ENCODE results near the gene STARD10.

STARD10 gene

GRCh38 chr11:72746821-72747220 lies 47.0 kb downstream of the STARD10 start:
- H3K4me3 ChIP-seq = no peak overlapping the region
- H4K20me1 ChIP-seq = peaks cover 39 to 94% (median 79%) of the 10 kb centered on the region in 11 experiments
- H3K9ac ChIP-seq = peak overlapping the region in 5 of 11 experiments; percentile 1 to 39 (median 25); a peak in 5 of 22 replicates
- no peaks in the 10 kb centered on the region for H3K27me3 ChIP-seq
- no peaks in the 10 kb centered on the region for H3K9me3 ChIP-seq (replicated peaks in 1 of 11)
- TF ChIP-seq Cebpa-rat (IDR thresholded peaks at IDR 0.05) = no peak
- peak overlapping the region in 3 of 11 experiments; percentile 10 to 26 (median 21); a peak in 2 of 22 replicates for H3K27ac ChIP-seq
- H3K4me2 ChIP-seq = peak overlapping the region in 6 of 11 experiments; percentile 11 to 43 (median 34); a peak in 9 of 22 replicates
- H3K36me3 ChIP-seq = peaks cover 0 to 24% (median 6%) of the 10 kb centered on the region in 11 experiments; a peak in 9 of 22 replicates
- peaks cover 56 to 92% (median 82%) of the 10 kb centered on the region in 10 experiments for H3K4me1 ChIP-seq

DNA sequence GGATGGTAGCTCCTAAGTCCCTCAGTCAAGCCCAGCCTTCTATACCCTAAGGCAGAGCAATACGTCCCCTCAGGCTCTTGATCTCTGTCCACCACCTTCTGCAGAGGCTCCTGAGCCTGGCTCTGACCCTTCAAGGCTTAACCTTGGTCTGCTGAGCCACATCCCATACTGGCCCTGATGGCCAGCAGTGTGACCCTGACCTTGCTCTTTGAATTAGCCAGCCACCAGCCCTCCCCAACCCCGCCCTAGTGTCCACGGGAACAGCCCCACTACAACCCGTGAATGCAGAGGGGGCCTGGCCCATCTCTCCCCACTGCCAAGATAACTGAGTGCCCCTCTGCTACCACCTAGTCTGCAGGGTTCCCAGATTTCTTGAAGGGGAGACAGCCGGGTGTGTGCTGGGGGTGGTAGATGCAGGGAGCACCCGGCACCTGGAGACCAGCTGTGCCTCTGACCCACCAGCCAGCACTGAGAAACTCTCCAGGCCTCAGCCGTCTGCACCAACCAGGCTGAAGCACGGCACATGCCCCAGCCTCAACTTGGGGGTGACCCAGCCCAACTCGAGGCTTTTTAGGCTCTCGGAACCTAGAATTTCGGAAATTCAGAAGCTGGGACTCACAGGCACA lies 47.8 kb downstream of the STARD10 start:
- peaks cover 47 to 98% (median 84%) of the 10 kb centered on the region in 11 experiments for H4K20me1 ChIP-seq
- peak overlapping the region in 5 of 11 experiments; percentile 10 to 33 (median 30); a peak in 4 of 22 replicates for H3K9ac ChIP-seq
- H3K4me3 ChIP-seq = no peak overlapping the region
- H3K27me3 ChIP-seq = no peaks in the 10 kb centered on the region
- H3K4me2 ChIP-seq = peak overlapping the region in 9 of 11 experiments; percentile 4 to 80 (median 53); a peak in 12 of 22 replicates
- peaks cover 56 to 96% (median 85%) of the 10 kb centered on the region in 10 experiments for H3K4me1 ChIP-seq
- H3K36me3 ChIP-seq = peaks cover 0 to 24% (median 6%) of the 10 kb centered on the region in 11 experiments; a peak in 9 of 22 replicates
- H3K9me3 ChIP-seq (replicated peaks in 1 of 11) = no peaks in the 10 kb centered on the region
- H3K27ac ChIP-seq = 0 out of 22 replicates have a peak overlapping the region, but pooled peaks of 1 of the 11 experiments have one; percentile 22
- TF ChIP-seq Cebpa-rat (IDR thresholded peaks at IDR 0.05) = no peak

- Histone ChIP-seq H3K4me2 (peak overlapping the region in 9 of 11 experiments; percentile 4 to 80 (median 53); a peak in 14 of 22 replicates), H3K9ac (peak overlapping the region in 6 of 11 experiments; percentile 10 to 33 (median 27); a peak in 4 of 22 replicates), H3K27ac (0 out of 22 replicates have a peak overlapping the region, but pooled peaks of 1 of the 11 experiments have one; percentile 22)
Measured at GRCh38 chr11:72745511-72745910, 48.3 kb downstream of the STARD10 start.

DNA sequence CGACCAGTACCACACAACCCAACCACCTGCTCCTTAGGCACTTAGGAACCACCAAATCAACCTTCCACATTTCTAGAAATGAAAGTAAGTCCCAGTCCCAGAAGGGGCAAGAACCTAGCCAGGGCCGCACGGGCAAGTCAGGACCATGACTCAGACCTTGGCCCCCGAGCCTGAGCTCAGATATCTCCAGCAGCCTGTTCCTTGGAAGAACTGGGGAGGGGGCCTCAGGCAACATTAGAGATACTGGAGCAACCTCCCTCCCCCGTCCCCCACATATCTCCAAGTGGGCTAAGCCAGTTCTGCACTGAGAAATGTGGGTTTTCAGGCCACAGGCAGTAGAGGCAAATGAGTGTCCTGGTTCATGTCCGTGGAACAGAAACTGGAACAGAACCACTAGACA lies 49.4 kb downstream of the STARD10 start:
- Histone ChIP-seq H3K36me3 (peaks cover 0 to 24% (median 6%) of the 10 kb centered on the region in 11 experiments; a peak in 9 of 22 replicates), H3K4me2 (peak overlapping the region; percentile 49 to 100 (median 68)), H4K20me1 (peaks cover 51 to 91% (median 83%) of the 10 kb centered on the region in 11 experiments), H3K9ac (peak overlapping the region in 5 of 11 experiments; percentile 1 to 44 (median 40); a peak in 3 of 22 replicates), H3K4me3 (no peak overlapping the region), H3K9me3 (replicated peaks in 1 of 11) (no peaks in the 10 kb centered on the region), H3K4me1 (peaks cover 60 to 96% (median 85%) of the 10 kb centered on the region in 10 experiments), H3K27ac (peak overlapping the region in 6 of 11 experiments; percentile 14 to 59 (median 38); a peak in 9 of 22 replicates), H3K27me3 (no peaks in the 10 kb centered on the region)
- no peak for TF ChIP-seq Cebpa-rat (IDR thresholded peaks at IDR 0.05)

More at GRCh38 chr11:72745511-72745910, 48.3 kb downstream of the STARD10 start:
- peaks cover 0 to 24% (median 6%) of the 10 kb centered on the region in 11 experiments; a peak in 9 of 22 replicates for H3K36me3 ChIP-seq
- no peak for TF ChIP-seq Cebpa-rat (IDR thresholded peaks at IDR 0.05)
- no peak overlapping the region for H3K4me3 ChIP-seq
- no peaks in the 10 kb centered on the region for H3K9me3 ChIP-seq (replicated peaks in 1 of 11)
- H4K20me1 ChIP-seq = peaks cover 45 to 94% (median 86%) of the 10 kb centered on the region in 11 experiments
- no peaks in the 10 kb centered on the region for H3K27me3 ChIP-seq
- peaks cover 56 to 96% (median 85%) of the 10 kb centered on the region in 10 experiments for H3K4me1 ChIP-seq

GRCh38 chr11:72743321-72744221 lies 50.3 kb downstream of the STARD10 start:
- H3K27me3 ChIP-seq = no peaks in the 10 kb centered on the region
- peak overlapping the region; percentile 49 to 100 (median 68) for H3K4me2 ChIP-seq
- peaks cover 0 to 20% (median 2%) of the 10 kb centered on the region in 11 experiments; a peak in 9 of 22 replicates for H3K36me3 ChIP-seq
- H3K4me3 ChIP-seq = no peak overlapping the region
- H3K4me1 ChIP-seq = peaks cover 69 to 95% (median 88%) of the 10 kb centered on the region in 10 experiments
- no peaks in the 10 kb centered on the region for H3K9me3 ChIP-seq (replicated peaks in 1 of 11)
- peak overlapping the region in 7 of 11 experiments; percentile 2 to 44 (median 31); a peak in 5 of 22 replicates for H3K9ac ChIP-seq
- TF ChIP-seq Cebpa-rat (IDR thresholded peaks at IDR 0.05) = no peak
- peaks cover 51 to 85% (median 75%) of the 10 kb centered on the region in 11 experiments for H4K20me1 ChIP-seq
- H3K27ac ChIP-seq = peak overlapping the region in 8 of 11 experiments; percentile 11 to 64 (median 39); a peak in 9 of 22 replicates

DNA sequence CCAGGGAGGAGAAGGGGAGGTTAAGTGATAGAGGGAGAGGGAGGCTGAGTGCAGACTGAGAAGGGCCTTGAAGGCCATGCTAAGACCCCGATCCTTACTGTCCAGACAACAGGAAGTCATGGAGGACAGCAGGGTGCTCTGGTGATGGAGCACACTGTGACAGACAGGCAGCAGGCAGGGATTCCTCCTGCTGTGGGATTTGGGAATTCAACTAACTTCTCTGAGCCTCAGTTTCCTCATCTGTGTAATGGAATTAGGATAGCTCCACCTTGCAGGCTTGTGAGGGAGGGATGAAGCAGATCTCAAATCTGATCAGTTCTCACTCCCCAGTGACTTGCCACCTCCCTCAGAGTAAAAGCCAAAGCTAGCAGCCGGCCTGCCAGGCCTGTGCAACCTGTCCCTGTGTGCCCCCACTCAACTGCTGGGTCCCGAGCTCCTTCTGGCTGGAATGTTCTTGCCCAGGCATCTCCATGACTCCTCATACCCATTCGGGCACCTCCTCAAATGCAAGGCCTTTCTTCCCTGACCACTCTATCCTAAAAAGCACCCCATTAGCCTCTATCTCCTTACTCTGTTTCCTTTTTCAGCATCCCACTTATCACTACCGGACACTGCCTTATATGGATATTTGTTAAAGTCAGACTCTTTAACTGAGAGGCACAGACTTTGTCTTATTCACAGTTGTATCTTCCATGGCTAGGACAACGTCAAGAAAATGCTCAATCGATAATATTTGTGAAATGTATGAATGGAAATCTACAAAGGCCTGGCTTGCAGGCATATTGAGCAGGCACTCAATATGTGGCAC lies 51.1 kb downstream of the STARD10 start:
- H3K4me1 ChIP-seq = peaks cover 77 to 98% (median 93%) of the 10 kb centered on the region in 10 experiments
- peaks cover 0 to 20% (median 3%) of the 10 kb centered on the region in 11 experiments; a peak in 8 of 22 replicates for H3K36me3 ChIP-seq
- H3K4me3 ChIP-seq = peak overlapping the region in 1 of 10 experiments; percentile 45; a peak in 2 of 20 replicates
- H4K20me1 ChIP-seq = peaks cover 51 to 76% (median 68%) of the 10 kb centered on the region in 11 experiments
- H3K9me3 ChIP-seq (replicated peaks in 1 of 11) = no peaks in the 10 kb centered on the region
- H3K27ac ChIP-seq = peak overlapping the region in 7 of 11 experiments; percentile 41 to 94 (median 70); a peak in 7 of 22 replicates
- H3K27me3 ChIP-seq = no peaks in the 10 kb centered on the region
- peak overlapping the region; percentile 86 to 100 (median 96) for H3K4me2 ChIP-seq
- no peak; a peak in 1 of 22 replicates for TF ChIP-seq Cebpa-rat (IDR thresholded peaks at IDR 0.05)
- H3K9ac ChIP-seq = peak overlapping the region in 6 of 11 experiments; percentile 36 to 88 (median 66); a peak in 3 of 22 replicates

- H3K4me2 ChIP-seq = peak overlapping the region; percentile 86 to 100 (median 96)
- peak in 3 of 11 experiments; percentile 24 to 34 (median 32); a peak in 2 of 22 replicates for TF ChIP-seq Cebpa-rat (IDR thresholded peaks at IDR 0.05)
- H3K27ac ChIP-seq = peak overlapping the region; percentile 41 to 94 (median 70); a peak in 21 of 22 replicates
- H3K27me3 ChIP-seq = no peaks in the 10 kb centered on the region
- no peaks in the 10 kb centered on the region for H3K9me3 ChIP-seq (replicated peaks in 1 of 11)
- peak overlapping the region; percentile 36 to 88 (median 65); a peak in 21 of 22 replicates for H3K9ac ChIP-seq
- peaks cover 51 to 69% (median 60%) of the 10 kb centered on the region in 11 experiments for H4K20me1 ChIP-seq
- H3K4me3 ChIP-seq = peak overlapping the region in 4 of 10 experiments; percentile 29 to 54 (median 40); a peak in 10 of 20 replicates
- H3K36me3 ChIP-seq = peaks cover 0 to 17% (median 2%) of the 10 kb centered on the region in 11 experiments; a peak in 6 of 22 replicates
- peaks cover 85 to 98% (median 94%) of the 10 kb centered on the region in 10 experiments for H3K4me1 ChIP-seq
Measured at GRCh38 chr11:72741849-72742512, 51.9 kb downstream of the STARD10 start.
